Keratinocyte (primary cell): ENCODE results near the gene NAT9.

Experiments
- CTCF ChIP-seq, 3 experiments: IDR thresholded peaks in 1 of 3; conservative IDR thresholded peaks in 1 of 3; optimal IDR thresholded peaks in 1 of 3; 2 replicates in 2 of 3; 3 replicates in 1 of 3; pipeline versions ENCODE3 to v1.5.1; 2011; ENCODE audit warnings: low read length in 3 of 3, mild to moderate bottlenecking in 3 of 3, moderate library complexity in 2 of 3, control low read depth in 1 of 3, inconsistent platforms in 1 of 3; ENCODE audit not compliant: insufficient read depth in 2 of 3; ENCODE audit errors: extremely low read depth in 1 of 3
- EZH2 ChIP-seq: IDR thresholded peaks from one replicate; pipeline ENCODE4 v1.6.1; 2012; ENCODE audit warnings: inconsistent platforms, mild to moderate bottlenecking, low read length, moderate library complexity

GRCh38 chr17:74807441-74807840, 31.3 kb upstream of the NAT9 start:
- no peak for TF ChIP-seq EZH2
- no peak for TF ChIP-seq CTCF (optimal IDR thresholded peaks at IDR 0.05 in 1 of 3, IDR thresholded peaks at IDR 0.05 in 1 of 3, conservative IDR thresholded peaks at IDR 0.05 in 1 of 3; ENCODE audit: extremely low read depth in 1 of 3, insufficient read depth in 2 of 3, low read length in 3 of 3)
